Measurements from ENCODE around the gene GTF3C2. TPM values are rescaled to one million over a fixed set of nuclear protein-coding genes. Genes with fewer than 3 reads are reported as not detected.

GTF3C2 gene
- total and polyA plus RNA-seq, 2 of the 13 experiments (the other 11 are each of a cell fraction or from before 2014, with no cell fraction given): 77.5 to 130 TPM

DNA sequence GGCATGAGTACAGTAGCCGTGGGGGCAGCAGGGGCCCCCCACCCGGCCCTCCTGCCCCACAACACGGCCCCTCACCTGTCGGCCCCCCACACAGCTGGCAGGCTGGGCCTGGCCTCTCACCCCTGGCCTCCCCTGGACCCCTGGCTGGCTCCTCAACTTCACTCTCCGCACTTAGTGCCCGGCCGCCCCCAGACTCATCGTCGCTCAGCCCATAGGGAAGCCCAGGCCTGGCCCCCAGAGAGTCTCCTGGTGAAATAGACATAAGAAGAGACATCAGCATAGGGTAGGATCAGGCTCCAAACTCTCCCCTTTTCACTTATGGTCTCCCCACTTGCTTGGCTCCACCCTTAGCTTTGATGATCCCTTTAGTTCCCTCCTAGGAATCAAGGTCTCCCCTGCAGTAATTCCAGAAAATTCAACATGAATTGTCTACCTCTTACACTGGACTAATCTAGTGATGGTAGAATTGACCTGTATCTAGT is 22.3 kb upstream of the GTF3C2 start (continued):
- TF ChIP-seq ESRRA (CRISPR knock-in tag; IDR thresholded peaks at IDR 0.05; ENCODE audit: low read depth) (no peak), ZNF607 (CRISPR knock-in tag; IDR thresholded peaks at IDR 0.05; ENCODE audit: borderline replicate concordance) (no peak), ZNF143 (CRISPR knock-in tag; IDR thresholded peaks at IDR 0.05) (no peak), TCF12 (IDR thresholded peaks at IDR 0.05) (no peak), TCF12 (CRISPR knock-in tag; IDR thresholded peaks at IDR 0.05) (no peak), NR1H2 (CRISPR knock-in tag; IDR thresholded peaks at IDR 0.05; ENCODE audit: borderline replicate concordance, low read depth) (no peak), GLI4 (CRISPR knock-in tag; IDR thresholded peaks at IDR 0.05; ENCODE audit: borderline replicate concordance) (no peak), HNRNPLL (IDR thresholded peaks at IDR 0.05; ENCODE audit: low read depth, low read length, poor library complexity, severe bottlenecking) (peak; percentile 13), ZNF317 (CRISPR knock-in tag; IDR thresholded peaks at IDR 0.05) (no peak), SIN3B (IDR thresholded peaks at IDR 0.05; ENCODE audit: low read length) (no peak), MAFK (conservative IDR thresholded peaks at IDR 0.05 in 1 of 2, IDR thresholded peaks at IDR 0.05 in 1 of 2; ENCODE audit: low read length in 2 of 2) (no peak), HOXA5 (CRISPR knock-in tag; IDR thresholded peaks at IDR 0.05) (no peak), ZNF616 (CRISPR knock-in tag; IDR thresholded peaks at IDR 0.05; ENCODE audit: low read depth) (no peak), TSC22D2 (CRISPR knock-in tag; IDR thresholded peaks at IDR 0.05; ENCODE audit: borderline replicate concordance) (no peak), DMTF1 (CRISPR knock-in tag; IDR thresholded peaks at IDR 0.05) (no peak), ZNF543 (CRISPR knock-in tag; IDR thresholded peaks at IDR 0.05) (no peak), ZNF460 (CRISPR knock-in tag; IDR thresholded peaks at IDR 0.05; ENCODE audit: borderline replicate concordance) (no peak), GZF1 (CRISPR knock-in tag; IDR thresholded peaks at IDR 0.05) (no peak), EED (CRISPR knock-in tag; IDR thresholded peaks at IDR 0.05) (0 out of 2 replicates have a peak, but pooled peaks have one; percentile 17)
- TF ChIP-seq, protein P1, sequence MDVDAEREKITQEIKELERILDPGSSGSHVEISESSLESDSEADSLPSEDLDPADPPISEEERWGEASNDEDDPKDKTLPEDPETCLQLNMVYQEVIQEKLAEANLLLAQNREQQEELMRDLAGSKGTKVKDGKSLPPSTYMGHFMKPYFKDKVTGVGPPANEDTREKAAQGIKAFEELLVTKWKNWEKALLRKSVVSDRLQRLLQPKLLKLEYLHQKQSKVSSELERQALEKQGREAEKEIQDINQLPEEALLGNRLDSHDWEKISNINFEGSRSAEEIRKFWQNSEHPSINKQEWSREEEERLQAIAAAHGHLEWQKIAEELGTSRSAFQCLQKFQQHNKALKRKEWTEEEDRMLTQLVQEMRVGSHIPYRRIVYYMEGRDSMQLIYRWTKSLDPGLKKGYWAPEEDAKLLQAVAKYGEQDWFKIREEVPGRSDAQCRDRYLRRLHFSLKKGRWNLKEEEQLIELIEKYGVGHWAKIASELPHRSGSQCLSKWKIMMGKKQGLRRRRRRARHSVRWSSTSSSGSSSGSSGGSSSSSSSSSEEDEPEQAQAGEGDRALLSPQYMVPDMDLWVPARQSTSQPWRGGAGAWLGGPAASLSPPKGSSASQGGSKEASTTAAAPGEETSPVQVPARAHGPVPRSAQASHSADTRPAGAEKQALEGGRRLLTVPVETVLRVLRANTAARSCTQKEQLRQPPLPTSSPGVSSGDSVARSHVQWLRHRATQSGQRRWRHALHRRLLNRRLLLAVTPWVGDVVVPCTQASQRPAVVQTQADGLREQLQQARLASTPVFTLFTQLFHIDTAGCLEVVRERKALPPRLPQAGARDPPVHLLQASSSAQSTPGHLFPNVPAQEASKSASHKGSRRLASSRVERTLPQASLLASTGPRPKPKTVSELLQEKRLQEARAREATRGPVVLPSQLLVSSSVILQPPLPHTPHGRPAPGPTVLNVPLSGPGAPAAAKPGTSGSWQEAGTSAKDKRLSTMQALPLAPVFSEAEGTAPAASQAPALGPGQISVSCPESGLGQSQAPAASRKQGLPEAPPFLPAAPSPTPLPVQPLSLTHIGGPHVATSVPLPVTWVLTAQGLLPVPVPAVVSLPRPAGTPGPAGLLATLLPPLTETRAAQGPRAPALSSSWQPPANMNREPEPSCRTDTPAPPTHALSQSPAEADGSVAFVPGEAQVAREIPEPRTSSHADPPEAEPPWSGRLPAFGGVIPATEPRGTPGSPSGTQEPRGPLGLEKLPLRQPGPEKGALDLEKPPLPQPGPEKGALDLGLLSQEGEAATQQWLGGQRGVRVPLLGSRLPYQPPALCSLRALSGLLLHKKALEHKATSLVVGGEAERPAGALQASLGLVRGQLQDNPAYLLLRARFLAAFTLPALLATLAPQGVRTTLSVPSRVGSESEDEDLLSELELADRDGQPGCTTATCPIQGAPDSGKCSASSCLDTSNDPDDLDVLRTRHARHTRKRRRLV (CRISPR knock-in tag; IDR thresholded peaks at IDR 0.05): no peak
- TF ChIP-seq, protein P2, sequence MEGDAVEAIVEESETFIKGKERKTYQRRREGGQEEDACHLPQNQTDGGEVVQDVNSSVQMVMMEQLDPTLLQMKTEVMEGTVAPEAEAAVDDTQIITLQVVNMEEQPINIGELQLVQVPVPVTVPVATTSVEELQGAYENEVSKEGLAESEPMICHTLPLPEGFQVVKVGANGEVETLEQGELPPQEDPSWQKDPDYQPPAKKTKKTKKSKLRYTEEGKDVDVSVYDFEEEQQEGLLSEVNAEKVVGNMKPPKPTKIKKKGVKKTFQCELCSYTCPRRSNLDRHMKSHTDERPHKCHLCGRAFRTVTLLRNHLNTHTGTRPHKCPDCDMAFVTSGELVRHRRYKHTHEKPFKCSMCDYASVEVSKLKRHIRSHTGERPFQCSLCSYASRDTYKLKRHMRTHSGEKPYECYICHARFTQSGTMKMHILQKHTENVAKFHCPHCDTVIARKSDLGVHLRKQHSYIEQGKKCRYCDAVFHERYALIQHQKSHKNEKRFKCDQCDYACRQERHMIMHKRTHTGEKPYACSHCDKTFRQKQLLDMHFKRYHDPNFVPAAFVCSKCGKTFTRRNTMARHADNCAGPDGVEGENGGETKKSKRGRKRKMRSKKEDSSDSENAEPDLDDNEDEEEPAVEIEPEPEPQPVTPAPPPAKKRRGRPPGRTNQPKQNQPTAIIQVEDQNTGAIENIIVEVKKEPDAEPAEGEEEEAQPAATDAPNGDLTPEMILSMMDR (CRISPR knock-in tag; IDR thresholded peaks at IDR 0.05): no peak
